Fibroblast of peridontal ligament (primary cell): ENCODE results near the gene KCNG1.
"Not testable (repeated sequence)": the region's sequence is repeated elsewhere in the genome, so short reads cannot be mapped to it uniquely, and the experiment has no call there.

Experiments used
- DNase-seq: peaks from one replicate; pipeline ENCODE4 v3.0.0-alpha.2; 2010; ENCODE audit errors: extremely low read depth

Gene KCNG1, protein sequence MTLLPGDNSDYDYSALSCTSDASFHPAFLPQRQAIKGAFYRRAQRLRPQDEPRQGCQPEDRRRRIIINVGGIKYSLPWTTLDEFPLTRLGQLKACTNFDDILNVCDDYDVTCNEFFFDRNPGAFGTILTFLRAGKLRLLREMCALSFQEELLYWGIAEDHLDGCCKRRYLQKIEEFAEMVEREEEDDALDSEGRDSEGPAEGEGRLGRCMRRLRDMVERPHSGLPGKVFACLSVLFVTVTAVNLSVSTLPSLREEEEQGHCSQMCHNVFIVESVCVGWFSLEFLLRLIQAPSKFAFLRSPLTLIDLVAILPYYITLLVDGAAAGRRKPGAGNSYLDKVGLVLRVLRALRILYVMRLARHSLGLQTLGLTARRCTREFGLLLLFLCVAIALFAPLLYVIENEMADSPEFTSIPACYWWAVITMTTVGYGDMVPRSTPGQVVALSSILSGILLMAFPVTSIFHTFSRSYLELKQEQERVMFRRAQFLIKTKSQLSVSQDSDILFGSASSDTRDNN

DNA sequence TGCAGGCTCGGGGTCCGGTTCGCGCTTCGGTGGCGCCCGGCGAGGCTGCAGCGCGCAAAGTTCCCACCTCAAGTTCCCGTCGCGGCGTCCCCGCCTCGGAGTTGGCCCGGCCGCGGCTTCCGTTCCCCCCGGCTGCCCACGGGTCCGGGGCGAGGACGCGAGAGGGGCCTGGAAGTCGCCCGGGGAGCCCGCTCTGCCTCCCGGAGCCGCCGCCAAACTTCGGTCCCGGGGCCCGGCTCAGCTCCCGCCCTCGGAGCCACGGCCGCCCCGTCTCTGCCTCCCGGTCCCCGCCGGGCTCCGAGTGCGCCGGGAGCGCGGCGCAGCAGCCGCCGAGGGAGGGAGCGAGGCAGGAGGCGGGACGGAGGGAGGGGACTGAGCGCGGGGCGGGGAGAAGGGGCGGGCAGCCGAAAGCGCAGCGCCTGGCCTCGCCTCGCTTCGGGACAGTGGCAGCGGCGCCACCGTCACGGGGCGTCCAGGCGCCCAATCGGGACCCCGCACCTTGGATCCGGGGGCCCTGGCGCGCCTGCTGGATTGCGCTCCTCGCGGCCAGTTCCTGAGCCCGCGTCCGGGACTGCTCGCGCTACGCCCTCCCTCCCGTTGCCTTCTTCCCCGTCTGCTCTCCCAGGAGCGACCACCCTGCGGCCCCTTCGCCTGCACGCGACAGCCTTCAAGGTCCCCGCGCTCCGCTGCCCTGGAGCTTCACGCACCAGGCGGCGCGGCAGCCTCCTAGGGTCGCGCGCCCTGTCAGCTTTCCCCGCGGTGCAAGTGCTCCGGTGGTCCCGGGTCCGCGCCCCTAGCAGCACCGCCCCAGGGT, at the start of gene KCNG1:
Gene KCNG1, minus strand, starts transcription at position 305 of the 814 bp plus-strand sequence. CDS start 12,769 bp downstream, outside the sequence.
- peak; percentile 42 for DNase-seq

- DNase-seq: no peak
These were observed 47.7 kb upstream of the KCNG1 start for GRCh38 chr20:51070621-51071020.

DNA sequence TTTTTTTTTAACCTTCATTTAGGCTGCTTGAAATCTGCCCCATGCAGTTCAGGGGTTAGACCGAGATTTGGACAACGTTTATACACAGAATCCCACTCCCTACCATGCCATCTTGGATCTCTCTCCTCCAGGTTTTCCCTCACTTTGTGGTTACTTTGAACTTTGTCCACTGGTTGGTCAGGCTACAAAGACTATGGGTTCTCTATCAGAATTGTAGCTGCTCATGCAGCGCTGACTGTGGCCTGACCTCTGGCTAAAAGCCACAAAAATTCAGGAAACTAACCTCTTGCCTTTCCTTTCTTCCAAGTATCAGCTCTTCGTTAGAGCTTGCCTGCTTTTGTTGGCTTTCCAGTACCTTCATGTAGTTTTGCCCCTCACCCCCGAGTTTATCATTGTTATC, 44.9 kb upstream of the KCNG1 start:
- DNase-seq: no peak

GRCh38 chr20:51065615-51066014, 42.7 kb upstream of the KCNG1 start:
- DNase-seq: no peak

GRCh38 chr20:51064137-51064536, 41.2 kb upstream of the KCNG1 start:
- no peak for DNase-seq

- no peak for DNase-seq
These were observed 39.2 kb upstream of the KCNG1 start for GRCh38 chr20:51062065-51062464.

- DNase-seq: no peak
These were observed 38.6 kb upstream of the KCNG1 start for GRCh38 chr20:51061418-51062045.

GRCh38 chr20:51060301-51060700, 37.4 kb upstream of the KCNG1 start:
- no peak for DNase-seq

DNA sequence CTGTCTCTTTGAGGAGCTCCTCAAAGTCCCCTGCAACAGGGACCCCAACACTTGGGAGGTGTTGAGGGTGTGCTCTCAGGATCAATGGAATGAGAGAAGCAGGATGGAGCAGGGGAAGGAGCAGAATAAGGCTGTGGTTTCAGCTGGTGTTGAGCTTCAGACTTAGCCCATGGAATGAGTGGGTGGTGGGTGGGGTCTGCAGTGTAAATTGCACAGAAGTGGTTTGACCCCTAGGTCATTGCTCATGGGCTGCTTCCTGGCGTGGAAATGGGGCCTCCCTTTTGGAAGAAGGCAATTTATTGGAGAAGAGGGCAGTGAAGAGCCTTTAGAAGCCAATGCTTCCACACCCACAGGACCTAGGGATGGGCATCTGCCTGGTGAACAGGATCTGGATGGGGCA, 37.0 kb upstream of the KCNG1 start:
- DNase-seq: no peak

GRCh38 chr20:51058017-51058416, 35.1 kb upstream of the KCNG1 start:
- DNase-seq: no peak

DNA sequence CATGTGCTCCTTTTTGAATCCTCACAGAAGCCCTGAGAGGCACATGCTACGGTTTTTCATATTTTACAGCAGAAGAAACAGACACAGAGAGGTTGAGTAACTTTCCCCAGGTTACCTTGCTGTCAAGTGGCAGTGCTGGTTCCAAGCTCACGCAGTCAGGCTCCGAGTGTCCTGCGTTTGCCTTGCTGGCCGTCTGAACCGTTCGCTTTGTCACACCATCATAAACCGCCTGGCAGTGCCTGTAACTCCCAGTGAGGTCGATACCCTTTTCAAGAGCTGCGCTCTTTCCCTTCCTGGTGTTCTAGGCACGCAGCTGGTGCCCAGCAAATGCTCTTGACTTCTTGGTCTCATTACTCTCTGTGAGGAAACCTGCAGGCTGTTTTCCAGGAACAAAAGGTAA, 31.3 kb upstream of the KCNG1 start:
- no peak for DNase-seq

- no peak for DNase-seq
These were observed 27.7 kb upstream of the KCNG1 start for GRCh38 chr20:51050531-51051075.

GRCh38 chr20:51046021-51046985, 23.4 kb upstream of the KCNG1 start:
- DNase-seq: no peak

DNA sequence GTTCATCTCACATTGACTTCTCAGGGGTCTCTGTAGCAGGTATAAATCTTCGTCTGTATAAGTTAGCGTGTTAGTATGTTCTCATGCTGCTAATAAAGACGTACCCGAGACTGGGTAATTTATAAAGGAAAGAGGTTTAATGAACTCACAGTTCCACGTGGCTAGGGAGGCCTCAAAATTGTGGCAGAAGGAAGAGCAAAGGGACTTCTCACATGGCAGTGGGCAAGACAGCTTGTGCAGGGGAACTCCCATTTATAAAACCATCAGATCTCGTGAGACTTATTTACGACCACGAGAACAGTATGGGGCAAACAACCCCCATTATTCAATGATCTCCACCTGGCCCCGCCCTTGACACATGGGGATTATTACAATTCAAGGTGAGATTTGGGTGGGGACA, 22.6 kb upstream of the KCNG1 start:
- DNase-seq: not testable (repeated sequence)

- DNase-seq: no peak
These were observed 21.9 kb upstream of the KCNG1 start for GRCh38 chr20:51044796-51045195.

DNA sequence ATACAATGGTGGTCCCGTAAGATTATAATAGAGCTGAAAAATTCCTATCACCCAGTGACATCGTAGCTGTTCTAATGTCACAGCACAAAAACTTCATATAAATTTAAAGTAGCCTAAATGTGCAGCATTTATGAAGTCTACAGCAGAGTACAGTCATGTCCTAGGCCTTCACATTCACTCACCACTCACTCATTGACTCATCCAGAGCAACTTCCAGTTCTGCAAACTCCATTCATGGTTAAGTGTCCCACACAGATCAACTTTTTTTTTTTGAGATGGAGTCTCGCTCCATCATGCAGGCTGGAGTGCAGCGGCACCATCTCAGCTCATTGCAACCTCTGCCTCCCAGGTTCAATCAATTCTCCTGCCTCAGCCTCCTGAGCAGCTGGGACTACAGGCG, 20.9 kb upstream of the KCNG1 start:
- DNase-seq: peak; percentile 45

GRCh38 chr20:51042657-51043247, 19.8 kb upstream of the KCNG1 start:
- DNase-seq: no peak

- no peak for DNase-seq
These were observed 19.2 kb upstream of the KCNG1 start for GRCh38 chr20:51042064-51042463.

DNA sequence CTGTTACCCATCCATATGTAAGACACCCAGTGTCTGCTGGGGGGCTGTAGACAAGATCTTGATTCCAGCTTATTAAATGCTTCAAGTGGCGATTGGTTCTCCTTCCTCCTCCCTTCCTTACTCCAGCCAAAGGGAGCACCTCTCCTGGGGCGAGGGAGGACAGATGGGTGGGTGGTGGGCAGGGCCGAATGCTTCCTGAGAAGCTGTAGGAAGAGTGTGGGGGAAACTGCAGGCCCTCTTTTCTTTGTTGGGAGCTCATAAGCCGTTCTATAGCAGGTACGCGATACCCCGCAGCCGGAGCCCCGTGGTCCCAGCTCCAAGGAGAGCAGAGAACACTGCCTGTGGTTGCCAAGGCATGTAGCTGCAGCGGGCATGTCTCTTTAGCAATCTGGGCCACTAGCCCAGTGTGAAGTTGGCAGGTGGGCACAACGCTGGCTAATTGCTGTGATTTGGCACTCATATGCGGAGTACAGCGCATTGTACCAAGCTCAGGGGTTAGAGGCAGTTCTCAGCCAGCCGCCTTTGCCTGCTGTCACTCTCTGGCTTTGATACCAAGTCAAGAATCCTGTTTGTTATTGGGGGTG, 14.7 kb upstream of the KCNG1 start:
- DNase-seq: no peak
